Stimulated activated CD8-positive, alpha-beta memory T cell treated with anti-CD3 and anti-CD28 coated beads, Interleukin-4, amount 100 ng/mL, for 24 hours (primary cell): ENCODE measurements around the gene SLC12A3.

Experiments used
- DNase-seq: peaks from one replicate; pipeline ENCODE4 v3.0.0-alpha.2; 2020; ENCODE audit warnings: low read depth

The SLC12A3 gene

GRCh38 chr16:56848029-56848936 lies 16.7 kb upstream of the SLC12A3 start:
- no peak for DNase-seq

GRCh38 chr16:56848955-56849689 lies 15.9 kb upstream of the SLC12A3 start:
- DNase-seq: no peak

GRCh38 chr16:56849690-56850680 lies 15.0 kb upstream of the SLC12A3 start:
- no peak for DNase-seq

- DNase-seq: no peak
Measured at GRCh38 chr16:56851671-56852400, 13.2 kb upstream of the SLC12A3 start.

- DNase-seq: no peak
Measured at GRCh38 chr16:56852401-56852730, 12.6 kb upstream of the SLC12A3 start.

GRCh38 chr16:56852968-56853367 lies 12.0 kb upstream of the SLC12A3 start:
- DNase-seq: no peak

GRCh38 chr16:56855201-56855600 lies 9.8 kb upstream of the SLC12A3 start:
- DNase-seq: no peak

GRCh38 chr16:56855946-56856345 lies 9.1 kb upstream of the SLC12A3 start:
- DNase-seq: no peak

GRCh38 chr16:56856876-56857447 lies 8.0 kb upstream of the SLC12A3 start:
- DNase-seq: no peak

GRCh38 chr16:56858374-56858773 lies 6.6 kb upstream of the SLC12A3 start:
- no peak for DNase-seq

GRCh38 chr16:56859636-56860035 lies 5.4 kb upstream of the SLC12A3 start:
- DNase-seq: no peak

- DNase-seq: no peak
Measured at GRCh38 chr16:56860226-56861020, 4.6 kb upstream of the SLC12A3 start.

- DNase-seq: no peak
Measured at GRCh38 chr16:56861092-56861610, 3.9 kb upstream of the SLC12A3 start.

GRCh38 chr16:56861756-56862155 lies 3.3 kb upstream of the SLC12A3 start:
- no peak for DNase-seq

- no peak for DNase-seq
Measured at GRCh38 chr16:56862776-56863175, 2.2 kb upstream of the SLC12A3 start.

- no peak for DNase-seq
Measured at GRCh38 chr16:56865394-56866062, 521 bp downstream of the SLC12A3 start.

GRCh38 chr16:56866955-56867830 lies 2.2 kb downstream of the SLC12A3 start:
- DNase-seq: peak; percentile 12

- no peak for DNase-seq
Measured at GRCh38 chr16:56868175-56868574, 3.2 kb downstream of the SLC12A3 start.
